GM03348 (cell line): Measurements from ENCODE around the gene BACE1-AS.
A peak's percentile ranks its signal among the peaks of the same experiment; 100 is the strongest.
"Not testable (repeated sequence)": the region's sequence is repeated elsewhere in the genome, so short reads cannot be mapped to it uniquely, and the experiment has no call there.

Experiments
- DNase-seq: peaks from one replicate; pipeline ENCODE4 v3.0.0; 2012; ENCODE audit warnings: low spot score

Gene BACE1-AS

DNA sequence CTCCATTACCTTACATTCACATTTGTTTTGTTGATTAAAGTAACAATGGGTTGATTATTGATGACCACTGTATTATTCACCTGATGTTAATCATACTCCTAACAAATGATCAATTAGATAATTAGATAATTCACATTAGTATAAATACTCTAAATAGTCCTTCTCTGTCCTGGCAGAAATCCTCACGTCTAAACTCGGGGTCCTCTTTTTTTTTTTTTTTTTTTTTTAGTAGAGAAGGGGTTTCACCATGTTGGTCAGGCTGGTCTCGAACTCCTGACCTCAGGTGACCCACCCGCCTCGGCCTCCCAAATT, 36.1 kb downstream of the BACE1-AS start:
- DNase-seq: not testable (repeated sequence)

DNA sequence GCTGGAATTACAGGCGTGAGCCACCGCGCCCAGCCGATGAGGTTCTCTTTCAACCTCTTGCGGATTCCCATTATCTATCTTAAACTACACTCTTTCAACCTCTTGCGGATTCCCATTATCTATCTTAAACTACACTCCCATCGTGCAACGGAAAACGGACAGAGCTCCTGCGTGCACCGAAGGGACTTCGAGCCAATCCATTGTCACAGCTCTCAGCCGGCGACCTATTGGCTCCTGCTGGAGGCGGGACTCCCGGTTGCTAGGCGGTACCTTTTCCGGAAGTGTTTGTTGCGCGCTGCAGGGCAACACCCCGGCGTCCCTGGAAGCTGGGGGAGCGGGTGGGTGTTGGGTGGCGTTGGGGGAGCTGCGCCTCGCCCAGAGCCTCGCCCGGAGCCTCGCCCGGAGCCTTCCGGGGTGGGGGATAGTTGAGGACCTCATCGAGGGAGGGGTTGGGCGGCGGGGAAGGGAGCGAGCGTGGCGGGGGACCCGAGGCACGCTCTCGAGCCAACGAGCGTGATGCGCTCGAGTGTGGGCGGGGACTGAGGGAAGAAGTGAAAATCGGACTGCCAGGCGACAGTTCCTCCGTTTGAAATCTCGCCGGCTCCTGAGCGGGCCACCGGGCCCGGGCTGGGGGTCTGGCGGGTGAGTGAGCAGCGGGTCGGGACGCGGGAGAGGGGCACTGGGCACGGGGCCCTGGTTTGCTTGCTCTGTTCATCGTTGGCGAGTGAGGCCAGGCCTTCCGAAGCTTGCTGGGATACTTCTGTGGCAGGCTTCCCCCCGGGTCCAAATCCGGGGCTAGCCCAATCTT, 36.6 kb downstream of the BACE1-AS start, which contains the start of gene CEP164:
Gene CEP164 (plus strand): TSS at position 288 of the 808 bp plus-strand sequence. CDS start 10,733 bp downstream, outside the sequence.
- peak; percentile 98 for DNase-seq

DNA sequence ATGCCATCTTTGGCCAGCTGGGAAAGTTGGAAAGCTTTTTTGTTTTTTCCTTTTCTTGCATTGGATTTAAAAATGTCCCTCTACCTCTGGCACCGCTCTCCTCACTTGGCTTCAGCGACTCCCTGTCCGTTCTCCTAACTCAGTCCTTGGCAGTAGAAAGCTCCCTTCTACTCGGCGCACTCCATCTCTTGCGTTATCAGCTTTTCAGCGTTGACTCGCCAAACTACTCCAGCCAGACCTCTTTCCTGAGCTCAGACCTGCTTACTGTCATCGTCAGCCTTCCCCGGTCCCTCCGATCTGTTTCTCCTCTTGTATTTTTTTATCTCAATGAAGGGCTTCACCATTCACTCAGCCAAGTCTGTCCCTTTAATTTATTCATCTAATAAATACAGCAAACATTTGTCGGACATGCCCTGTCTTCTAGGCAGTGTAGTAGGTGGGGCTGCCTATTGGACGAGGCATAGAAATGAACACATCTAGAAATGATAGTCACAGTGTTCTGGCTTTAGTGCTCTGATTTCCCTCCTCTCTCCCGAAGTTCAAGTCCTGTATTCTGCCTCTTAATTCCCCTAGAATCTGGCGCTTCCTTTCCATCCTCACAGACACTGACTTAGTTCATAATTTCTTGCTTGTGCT, 37.3 kb downstream of the BACE1-AS start:
- peak; percentile 58 for DNase-seq

DNA sequence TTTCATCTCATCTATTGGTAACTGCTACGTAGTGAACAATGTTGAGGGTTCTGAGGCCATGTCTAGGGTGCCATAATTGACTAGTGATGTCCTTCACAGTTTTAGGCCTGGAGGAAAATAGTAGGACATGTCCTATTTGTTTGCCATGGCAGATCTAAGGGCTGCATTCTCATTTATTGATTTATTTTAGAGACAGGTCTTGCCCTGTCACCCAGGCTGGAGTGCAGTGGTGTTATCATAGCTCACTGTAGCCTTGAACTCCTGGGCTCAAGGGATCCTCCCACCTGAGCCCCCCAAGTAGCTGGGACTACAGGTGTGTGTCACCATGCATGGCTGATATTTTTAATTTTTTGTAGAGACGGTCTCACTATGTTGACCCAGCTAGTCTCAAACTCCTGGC, 41.7 kb downstream of the BACE1-AS start:
- DNase-seq: no peak

DNA sequence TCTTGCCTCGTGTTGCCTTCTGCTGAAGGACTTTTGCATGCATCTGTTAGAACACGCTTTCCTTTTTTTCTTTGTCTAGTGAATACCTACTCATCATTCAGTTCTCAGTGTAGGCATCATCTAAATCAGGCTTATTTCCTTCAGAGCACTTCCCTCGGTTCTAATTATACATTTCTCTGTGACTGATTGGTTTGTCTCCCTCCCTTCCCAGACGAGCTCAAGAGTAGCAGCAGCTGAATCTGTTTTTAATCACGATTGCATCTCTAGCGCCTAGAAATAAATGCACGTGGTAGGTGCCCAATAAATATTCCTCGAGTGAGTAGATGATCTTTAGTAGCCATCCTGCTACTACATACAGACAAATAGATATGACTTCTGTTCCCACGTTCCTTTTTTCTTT, 42.8 kb downstream of the BACE1-AS start:
- no peak for DNase-seq

DNA sequence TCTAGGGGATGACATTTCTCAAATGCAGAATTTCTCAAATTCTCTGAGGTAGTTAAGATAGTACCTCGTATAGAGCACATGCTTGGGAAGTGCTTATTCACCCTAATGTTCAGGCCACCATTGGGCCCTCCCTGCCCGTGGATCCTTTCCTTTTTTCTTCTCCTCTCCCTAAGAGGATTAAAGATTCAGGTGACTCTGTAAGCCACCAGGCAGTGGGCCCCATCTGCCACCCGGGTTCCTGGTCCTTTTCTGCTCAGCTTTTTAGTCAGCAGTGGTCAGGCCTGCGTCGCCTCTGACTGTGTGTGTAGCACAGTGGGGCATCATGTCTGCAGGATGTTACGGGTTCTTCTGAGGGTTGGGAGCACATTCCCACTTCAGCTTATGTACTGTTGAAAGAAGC, 43.8 kb downstream of the BACE1-AS start:
- no peak for DNase-seq

DNA sequence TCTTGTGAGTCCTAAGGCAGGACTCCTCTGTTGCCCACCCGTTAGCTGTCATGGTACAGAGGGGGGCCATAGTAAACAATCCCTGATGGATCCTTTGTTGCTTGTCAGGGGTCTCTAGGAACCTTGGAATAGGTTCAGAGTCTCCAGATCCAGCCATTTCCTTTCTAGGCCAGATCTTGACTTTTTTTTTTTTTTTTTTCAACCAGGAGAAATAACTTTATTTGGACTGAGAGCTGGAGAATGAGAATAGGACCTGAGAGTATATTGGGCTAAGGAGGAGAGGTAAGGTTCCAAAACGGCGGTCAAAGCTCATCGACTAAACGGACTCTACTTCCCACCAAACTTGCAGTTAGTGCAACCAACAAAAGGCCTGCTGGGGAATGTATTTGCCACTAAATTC, 44.3 kb downstream of the BACE1-AS start:
- DNase-seq: no peak

DNA sequence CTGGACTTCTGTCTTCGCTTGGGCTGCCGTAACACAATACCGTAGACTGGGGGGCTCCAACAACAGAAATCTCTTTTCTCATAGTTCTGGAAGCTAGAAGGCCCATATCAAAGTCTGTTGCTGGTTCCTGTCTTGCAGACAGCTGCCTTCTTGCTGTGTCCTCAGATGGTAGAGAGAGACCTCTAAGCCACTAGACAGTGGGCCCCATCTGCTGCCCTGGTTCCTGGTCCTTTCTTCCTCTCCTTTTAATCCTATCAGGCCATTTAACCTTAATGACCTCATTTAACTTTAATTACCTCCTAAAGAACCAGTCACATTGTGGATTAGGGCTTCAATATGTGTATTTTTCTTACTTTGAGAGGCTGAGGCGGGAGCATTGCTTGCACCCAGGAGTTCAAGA, 45.9 kb downstream of the BACE1-AS start:
- no peak for DNase-seq
